ENCODE measurements around the gene AGAP1.

Gene AGAP1

DNA sequence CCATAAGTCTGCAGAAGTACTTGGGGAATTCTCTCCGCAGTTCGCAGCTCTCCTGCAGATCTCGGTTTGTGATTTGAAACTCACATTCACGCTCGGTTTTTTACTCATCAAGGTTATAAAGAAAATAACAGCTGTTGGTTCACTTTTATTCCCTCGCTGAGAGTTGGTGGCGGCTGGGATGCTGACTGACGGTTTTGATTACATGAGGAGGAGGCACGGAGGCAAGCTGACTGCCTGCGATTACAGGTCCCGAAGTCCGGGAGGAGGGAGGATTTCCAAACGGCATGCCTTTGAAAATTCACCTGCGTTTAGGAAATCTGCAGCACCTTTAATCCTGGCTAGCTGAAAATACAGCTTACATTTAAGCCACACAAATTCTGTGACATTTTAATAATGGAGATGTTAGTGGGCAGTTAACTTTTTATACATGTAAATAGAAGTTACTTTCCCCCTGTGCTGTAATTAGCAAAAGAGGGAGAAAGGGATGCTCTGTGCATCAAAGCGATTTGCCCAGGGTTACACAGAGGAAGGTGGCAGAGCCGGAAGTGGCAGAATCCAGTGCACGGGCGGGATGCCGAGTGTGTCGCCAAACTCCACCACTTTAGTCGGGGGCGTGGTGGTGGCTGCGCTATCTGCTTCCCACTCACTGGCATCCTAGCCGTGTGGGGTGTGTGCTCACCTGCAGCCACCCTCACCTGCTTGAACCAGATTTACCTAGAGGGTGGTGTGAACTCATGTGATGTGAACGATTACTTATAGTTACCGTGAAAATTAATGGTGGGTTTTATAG lies 14.7 kb downstream of the AGAP1 start:
- DNase-seq (ENCODE audit: low read depth in 2 of 2) = no peak

DNA sequence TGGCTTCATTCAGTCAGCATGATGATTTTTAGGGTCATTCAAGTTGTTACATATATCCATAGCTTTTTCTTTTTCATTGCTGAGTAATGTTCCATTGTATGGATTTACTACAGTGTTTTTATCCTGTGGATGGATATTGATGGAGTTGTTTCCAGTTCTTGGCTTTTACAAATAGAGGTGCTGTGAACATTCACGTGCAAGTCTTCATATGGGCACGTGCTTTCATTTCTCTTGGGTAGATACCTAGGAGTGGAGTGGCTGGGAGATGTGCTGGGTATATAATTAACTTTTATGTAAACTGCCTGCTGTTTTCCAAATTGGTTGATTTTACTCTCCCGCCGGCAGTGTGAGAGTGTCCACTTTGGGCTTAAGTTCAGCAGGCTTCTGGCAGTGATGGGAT lies 16.5 kb downstream of the AGAP1 start:
- no peak for DNase-seq (ENCODE audit: low read depth in 2 of 2)

DNA sequence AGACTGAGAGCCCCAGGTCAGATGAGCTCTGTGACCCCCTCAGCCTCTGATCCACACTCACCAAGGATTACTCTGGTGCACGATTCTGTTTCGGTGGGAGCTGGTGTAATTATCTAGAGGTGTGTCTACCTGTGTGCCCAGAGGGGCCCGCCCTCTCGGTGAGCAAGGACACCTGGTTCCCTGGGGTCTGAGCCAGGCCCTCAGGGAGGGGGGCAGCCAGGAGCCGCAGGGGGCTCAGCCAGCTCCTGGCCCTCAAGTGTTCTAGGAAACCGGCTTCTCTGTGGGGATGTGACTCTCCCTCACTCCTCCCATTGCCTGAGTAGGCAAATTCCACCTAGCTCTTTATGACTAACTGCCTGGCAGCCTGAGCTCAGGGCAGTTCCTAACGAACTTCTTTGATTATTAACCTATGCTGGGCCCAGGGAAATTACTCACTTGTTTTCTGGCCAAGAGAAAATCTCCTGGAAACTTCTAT lies 17.4 kb downstream of the AGAP1 start:
- DNase-seq (ENCODE audit: low read depth in 2 of 2) = no peak

DNA sequence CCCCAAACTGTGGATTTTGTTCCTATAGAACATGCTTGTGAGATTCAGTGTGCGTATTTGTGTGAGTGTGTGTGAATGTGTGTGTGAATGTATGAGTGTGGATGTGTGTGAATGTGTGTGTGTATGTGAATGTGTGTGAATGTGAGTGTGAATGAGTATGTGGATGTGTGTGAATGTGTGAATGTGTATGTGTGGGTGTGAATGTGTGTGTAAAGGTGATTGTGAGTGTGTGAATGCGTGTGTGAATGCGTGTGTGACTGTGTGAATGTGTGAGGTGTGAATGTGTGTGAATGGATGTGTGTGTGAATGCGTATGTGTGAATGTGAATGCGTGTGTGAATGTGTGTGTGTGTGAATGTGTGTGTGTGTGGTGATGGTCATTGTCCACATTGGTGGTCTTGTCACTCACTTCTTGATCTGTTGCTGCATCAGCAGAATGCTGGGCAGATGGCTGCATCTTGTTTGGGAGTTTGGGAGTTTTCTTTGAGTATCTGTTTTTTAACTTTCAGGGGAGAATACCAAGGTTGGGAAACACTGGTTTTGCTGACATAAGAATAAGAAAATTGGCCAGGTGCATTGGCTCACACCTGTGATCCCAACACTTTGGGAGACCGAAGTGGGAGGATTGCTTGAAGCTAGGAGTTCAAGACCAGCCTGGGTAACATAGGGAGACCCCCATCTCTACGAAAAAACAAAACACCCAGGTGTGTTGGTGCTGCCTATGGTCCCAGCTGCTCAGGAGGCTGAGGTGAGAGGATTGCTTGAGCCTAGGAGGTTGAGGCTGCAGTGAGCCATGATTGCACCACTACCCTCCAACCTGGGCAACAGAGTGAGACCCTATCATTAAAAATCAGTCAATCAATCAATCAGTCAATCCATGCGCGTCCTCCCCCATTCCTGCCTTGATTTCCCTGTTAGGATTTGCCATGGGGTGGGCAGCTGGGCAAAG lies 18.2 kb downstream of the AGAP1 start:
- DNase-seq (ENCODE audit: low read depth in 2 of 2) = no peak

DNA sequence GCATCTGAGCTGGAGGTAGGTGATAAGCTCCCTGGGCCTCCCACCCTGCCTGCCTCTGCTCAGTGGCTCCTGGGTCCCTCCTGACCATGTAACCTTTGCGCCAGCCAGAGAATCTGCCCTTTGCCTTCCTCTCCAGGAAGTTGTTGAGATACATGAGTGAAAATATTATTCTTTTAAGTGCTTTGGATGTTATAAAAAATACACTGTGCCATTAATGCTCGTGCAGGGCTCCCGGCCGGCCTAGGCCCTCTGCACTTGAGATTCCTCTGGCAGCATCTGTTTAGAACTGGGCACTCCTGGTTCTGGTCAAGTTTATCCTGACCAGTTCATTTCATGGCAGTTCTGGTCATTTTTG lies 18.8 kb downstream of the AGAP1 start:
- no peak for DNase-seq (ENCODE audit: low read depth in 2 of 2)

DNA sequence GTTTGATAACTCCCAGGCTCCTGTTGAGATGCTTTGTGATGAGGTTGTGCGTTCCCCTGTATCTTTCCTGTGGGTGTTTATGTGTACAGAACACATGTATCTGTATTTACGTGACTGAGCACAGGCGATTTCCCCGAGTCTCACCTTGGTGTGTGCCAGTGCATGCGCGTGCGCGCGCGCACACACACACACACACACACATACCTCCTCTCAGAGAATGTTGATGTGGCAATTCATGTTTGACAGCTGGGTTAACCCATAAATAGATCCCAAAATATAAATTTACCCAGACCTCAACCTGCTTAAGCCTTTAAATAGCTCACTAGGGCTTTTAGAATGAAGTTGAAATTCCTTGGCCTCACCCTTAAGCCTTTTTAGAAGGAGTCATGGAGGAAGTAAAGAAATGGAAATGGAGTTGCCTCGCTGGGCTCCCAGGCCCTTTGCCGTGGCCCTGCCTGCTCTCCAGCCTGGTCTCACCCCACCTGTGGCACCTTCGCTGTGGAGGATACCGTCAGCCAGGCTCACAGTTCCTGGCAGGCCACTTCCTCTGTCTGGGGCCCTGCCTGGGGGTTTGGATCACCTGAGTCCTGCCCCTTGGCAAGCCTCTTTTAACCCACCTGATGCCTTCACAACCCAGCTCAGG lies 20.3 kb downstream of the AGAP1 start:
- DNase-seq (ENCODE audit: low read depth in 2 of 2) = no peak

DNA sequence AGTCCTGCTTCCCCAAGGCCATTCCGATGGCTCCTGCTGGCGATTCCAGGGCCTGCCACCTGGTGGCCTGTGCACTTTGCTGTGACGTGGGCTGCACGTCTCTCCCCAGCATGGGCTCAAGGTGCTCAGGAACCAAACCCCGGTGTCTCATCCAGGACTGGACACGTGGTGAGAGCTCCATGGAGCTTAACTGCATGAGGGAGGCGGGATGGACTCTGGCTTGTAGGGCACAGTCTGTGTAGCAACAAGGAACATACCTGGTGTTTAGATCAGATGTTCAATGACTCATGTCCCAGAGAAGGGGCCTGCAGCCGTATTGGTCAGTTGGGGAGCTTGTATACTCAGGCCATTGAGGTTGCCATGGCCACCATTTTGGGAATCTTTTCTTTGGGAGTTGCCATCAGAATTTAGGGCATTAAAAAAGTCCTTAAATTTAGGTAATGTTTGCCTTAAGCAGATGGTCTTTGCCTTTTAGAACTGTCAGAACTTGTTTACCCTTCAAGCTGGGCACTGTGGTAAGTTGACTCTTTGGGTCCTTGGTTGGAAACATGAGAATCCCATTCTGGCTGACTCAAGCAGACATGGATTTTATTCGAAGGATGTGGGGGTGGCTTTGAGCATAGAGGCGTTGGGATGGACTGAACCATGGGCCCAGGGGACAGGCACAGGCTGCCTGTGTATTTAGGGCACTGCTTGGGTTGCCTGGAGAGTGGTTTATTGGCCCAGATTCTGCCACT lies 21.0 kb downstream of the AGAP1 start:
- no peak for DNase-seq (ENCODE audit: low read depth in 2 of 2)

DNA sequence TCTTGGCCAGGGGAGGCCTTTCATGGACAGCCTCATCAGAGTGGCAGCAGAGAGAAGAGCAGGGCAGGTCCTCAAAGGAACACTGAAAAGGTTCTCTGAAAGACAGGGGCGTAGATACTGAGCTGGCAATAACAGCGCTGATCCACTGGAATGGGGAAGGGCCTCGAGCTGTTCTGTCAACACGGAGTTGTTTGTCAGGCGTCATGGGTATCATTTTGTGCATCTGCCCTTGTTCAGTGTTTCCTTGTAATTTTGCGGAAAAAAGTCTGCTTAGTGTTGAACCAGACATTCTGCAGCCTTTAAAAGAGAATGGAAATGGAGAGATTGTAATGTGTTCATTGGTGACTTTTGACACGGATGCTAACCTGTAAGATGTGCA lies 21.5 kb downstream of the AGAP1 start:
- DNase-seq (ENCODE audit: low read depth in 2 of 2) = no peak

DNA sequence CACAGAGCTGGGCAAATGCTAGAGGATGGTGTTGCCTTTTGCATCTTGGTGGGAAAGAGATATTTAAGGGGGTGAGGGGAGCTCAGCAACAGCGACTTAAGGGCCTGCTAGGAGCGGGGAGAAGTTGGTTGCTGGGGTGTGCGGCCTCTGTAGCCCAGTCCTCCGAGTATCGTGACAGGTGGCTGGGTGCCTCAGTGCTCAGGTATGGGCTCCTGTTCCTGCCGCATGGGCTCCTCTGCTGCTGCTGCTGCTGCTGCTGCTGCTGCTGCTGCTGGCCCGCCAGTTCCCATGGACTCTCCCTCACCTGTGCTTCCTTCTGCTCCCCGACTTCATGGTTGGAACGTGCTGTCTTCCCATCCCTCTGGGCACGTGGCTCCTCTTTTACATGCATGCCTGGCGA lies 22.0 kb downstream of the AGAP1 start:
- no peak for DNase-seq (ENCODE audit: low read depth in 2 of 2)

DNA sequence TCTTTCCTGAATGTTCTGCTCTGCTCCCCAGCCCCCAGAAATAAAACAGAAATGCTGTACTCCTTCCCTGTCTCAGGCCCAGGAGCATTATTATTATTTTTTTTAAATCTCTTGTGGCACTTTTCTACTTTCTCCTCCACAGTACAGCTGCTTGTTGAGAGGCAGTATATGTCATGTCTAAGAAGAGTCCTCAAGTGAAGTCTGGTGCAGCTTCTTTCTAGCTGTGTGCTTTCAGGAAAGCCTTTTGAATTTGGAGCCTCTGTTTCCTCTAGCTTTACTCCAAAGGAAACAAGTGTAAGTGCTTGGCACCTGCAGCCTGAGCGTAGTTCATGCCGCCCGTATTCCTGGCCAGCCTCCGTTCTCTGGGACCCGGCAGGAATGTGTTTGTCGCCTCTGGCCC lies 22.4 kb downstream of the AGAP1 start:
- no peak for DNase-seq (ENCODE audit: low read depth in 2 of 2)

DNA sequence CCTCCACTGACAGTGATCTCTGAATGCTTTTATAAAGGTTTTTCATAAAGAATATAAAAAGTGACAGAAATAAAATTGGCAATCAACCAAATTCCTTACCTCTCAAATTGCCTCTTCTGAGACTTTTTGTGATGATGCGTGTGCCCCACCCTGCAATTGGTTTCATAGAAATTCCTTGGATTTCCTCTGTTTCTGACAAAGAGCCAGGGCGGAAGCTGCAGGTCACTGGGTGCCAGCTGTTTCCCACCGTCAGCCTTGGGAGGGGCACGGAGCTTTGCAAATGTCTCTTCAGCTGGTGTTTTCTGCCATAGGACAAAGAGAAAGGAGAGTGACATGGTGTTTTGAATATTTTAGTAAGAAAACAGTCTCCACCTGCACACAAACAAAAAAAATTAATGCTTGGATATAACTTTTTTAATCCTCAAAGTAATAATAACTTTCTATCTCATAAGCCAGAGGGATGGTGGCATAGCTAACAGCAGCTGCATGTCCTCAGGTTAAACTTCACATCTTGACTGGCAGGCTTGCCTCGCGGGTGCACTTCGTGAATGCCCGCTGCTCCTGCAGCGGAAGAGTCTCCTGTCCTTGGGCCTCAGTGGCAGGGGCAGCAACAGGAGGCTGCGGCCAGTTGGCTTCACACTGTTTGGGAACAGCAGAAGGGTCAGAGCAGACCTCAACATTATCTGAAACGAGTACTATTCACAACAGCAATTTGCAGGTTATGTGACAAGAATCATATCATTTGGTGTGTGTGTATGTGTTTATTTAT lies 24.7 kb downstream of the AGAP1 start:
- no peak for DNase-seq (ENCODE audit: low read depth in 2 of 2)

DNA sequence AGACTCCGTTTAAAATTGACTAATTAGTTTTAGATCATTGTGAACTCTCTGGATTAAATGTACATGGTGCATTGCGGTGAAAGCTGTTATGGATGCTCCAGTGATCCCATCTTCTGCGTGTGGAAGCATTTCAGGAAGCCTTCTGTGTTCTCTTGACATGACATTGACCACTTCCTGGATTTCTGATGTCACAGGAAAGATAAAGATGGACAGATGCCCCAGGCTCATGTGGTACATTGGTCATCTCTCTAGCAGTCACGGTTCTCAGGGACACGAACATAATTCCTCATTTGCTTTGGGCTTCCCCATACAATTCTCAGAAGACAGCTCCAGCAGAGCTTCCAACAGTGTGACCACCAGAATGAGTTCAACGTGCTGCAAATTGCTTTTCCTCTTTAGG lies 26.9 kb downstream of the AGAP1 start:
- no peak for DNase-seq (ENCODE audit: low read depth in 2 of 2)

DNA sequence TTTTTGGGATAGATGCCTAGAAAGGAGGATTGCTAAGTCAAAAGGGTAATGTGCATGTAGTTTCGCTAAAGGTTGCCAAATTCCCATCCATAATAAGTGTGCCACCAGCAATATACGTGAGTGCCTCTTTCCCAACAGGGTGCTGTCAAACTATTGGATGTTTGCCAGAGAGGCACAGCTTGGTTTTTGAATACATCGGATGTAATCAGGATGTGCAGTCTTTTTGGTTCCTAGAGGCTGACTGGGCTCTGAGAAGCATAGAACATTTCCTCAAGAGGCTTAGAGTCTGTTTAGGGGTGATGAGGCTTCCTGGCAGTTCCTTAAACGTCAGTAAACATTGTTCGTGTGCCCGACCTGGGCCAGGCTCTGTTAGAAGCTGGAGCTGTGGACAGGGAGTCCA lies 28.0 kb downstream of the AGAP1 start:
- DNase-seq (ENCODE audit: low read depth in 2 of 2) = no peak

DNA sequence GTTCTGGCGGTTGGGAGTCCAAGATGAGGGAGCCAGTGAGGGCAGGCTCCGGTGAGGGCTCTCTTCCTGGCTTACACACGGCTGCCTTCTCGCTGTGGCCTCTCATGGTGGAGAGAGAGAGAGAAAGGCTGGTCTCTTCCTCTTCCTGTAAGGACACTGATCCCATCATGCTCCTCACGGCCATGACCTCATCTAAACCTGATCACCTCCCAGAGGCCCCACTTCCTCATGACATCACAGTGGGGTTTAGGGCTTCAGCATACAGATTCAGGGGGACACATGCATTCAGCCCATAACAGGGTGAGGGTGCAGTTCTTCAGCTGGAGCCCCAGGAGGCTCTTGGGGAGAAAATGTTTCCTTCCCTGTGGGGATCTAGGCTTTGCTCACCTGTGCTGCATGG lies 29.2 kb downstream of the AGAP1 start:
- no peak for DNase-seq (ENCODE audit: low read depth in 2 of 2)

DNA sequence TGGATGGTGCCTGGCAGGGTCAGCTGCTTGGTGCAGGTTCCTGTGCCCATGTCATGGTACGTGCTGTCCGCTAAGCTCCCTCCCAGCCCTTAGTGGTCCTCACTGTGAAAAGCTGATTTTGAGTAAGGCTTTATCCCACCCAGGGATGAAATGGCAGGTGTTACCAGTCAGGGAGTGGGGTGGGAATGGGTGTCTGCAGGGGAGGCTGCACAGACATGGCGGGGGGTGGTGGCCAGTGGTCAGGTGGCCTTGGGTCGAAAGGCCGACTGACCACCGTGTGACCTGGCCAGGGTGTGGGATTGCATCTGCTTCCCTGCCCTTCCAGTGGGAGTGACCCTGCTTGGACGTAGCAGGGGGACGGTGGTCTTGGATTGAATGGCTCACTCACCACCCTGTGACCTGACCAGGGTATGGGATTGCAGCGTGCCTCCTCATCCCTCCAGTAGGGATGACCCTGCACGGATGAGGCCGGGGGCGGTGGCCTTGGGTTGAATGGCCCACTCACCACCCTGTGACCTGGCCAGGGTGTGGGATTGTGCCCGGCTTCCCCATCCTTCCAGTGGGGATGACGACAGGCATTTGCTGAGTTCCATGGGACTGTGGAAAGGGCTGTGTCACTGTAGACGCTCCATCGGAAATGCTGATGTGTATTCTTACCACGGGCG lies 29.8 kb downstream of the AGAP1 start:
- no peak for DNase-seq (ENCODE audit: low read depth in 2 of 2)

DNA sequence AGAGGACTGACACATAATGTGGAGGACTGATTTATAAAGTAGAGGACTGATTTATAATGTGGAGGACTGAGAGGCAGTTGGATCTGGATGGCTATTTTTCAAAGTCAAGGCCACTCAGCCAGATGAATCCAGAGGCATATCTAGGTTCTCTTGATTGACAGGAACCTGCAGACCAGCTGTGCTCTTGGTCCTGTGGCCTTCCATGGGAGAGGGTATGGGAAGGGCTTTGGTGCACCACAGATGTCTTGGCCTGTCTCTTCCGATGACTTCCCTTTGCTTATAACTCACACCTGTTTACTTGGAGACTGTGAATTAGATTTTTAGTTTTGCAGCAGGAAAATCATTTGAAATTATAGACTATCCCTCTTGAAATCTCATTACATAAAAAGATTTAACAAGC lies 32.3 kb downstream of the AGAP1 start:
- no peak for DNase-seq (ENCODE audit: low read depth in 2 of 2)

DNA sequence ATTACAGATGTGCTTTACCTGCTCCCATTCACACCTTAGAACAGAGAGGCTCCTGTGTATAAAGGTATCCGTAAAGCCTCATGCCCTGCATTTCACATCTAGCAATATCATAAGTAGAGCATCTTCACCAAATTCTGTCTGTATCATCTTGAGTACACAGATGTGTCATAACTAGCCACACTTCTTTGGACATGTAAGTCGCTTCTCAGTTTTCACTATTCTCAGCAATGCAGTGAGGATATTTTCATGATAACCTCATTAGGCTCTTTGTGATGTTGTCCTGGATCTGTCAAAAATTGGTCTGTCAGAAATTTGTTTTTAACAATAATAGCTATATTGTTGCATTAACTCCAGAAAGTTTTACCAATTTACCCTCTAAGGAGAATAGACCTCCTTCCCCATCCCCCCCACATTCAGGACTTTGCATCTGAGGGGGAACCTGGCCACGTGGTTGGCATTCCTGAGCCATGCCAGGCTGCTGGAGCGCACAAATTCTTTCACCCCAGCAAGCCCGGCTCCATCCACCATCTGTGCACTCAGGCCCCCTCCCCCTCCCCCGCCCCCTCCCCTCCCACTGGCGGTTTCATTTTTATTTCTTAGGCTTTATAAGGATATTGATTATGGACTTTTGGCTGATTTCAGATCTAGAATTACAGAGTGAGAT lies 34.1 kb downstream of the AGAP1 start:
- DNase-seq (ENCODE audit: low read depth in 2 of 2) = no peak

DNA sequence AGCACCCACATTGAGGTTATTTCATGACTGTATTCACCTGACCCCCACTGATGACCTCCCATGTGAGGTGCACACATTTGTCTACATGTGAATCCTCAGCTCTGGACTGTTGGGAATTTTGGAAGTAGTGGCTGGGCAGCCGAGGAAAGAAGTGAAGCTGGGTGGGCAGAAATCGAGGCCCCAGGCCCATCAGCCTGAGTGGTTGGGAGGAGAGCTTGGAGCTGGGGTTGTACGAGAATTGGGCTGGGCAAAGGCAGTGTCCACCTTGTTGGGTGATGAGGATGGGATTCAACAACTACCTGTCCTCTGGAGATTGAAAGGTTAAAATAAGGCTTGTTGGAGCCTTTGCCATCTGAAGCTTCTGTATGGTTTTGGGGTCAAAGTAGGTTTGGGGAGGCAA lies 35.8 kb downstream of the AGAP1 start:
- no peak for DNase-seq (ENCODE audit: low read depth in 2 of 2)

DNA sequence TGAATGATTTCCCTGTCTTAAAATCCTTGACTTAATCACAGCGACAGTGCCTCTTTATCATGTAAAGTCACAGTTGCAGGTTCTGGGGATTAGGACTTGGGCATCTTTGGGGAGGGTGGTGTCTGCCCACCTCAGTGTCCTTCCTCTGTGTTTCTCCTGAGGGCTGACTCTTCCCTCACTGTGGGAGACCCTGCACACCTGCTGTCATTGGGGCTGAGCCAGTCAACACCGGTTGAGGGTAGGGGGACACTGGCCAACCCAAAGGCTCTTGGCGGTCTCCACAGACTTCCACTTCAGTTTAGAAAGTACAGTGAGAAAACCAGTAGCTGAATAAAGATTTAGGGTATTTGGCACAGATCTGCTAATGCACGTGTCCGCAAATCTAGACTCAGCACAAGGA lies 36.9 kb downstream of the AGAP1 start:
- no peak for DNase-seq (ENCODE audit: low read depth in 2 of 2)

DNA sequence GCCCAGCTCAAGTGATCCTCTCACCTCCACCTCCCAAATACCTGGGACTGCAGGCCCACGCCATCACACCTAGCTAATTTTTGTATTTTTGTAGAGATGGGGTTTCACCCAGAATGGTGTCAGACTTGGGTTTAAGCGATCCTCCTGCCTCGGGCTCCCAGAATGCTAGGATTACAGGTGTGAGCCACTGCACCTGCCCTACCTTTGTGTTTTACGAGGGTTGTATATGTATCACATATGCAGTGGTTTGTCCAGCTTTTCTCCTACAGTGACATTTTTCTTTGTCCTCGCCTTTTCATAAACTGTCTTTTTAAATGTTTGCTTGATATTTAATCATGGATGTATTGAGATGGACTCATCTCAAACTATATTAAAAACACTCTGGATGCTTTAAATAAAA lies 38.5 kb downstream of the AGAP1 start:
- no peak for DNase-seq (ENCODE audit: low read depth in 2 of 2)
